Coronary artery (tissue), 2 donors: ENCODE results near the gene IMMP2L.
"Not testable (repeated sequence)": the region's sequence is repeated elsewhere in the genome, so short reads cannot be mapped to it uniquely, and the experiment has no call there.

ENCODE experiments used
- DNase-seq: peaks from one replicate; pipeline ENCODE4 v3.0.0-alpha.2; 2017; ENCODE audit warnings: low spot score
- H3K27ac ChIP-seq, 2 donors: fragments of 200-600 bp; sonication (generic); one replicate each; pipeline ENCODE4 v1.5.1; 2016 to 2019
- H3K4me3 ChIP-seq: fragments of 200-600 bp; sonication (generic); 2 replicates; pipeline ENCODE4 v1.5.1; 2016; ENCODE audit warnings: mild to moderate bottlenecking, moderate library complexity
- TF ChIP-seq, protein P1 (sequence below): fragments of 200-600 bp; sonication (generic); IDR thresholded peaks from one replicate; pipeline ENCODE4 v1.5.1; 2019; ENCODE audit warnings: antibody characterized with exemption

The IMMP2L gene

DNA sequence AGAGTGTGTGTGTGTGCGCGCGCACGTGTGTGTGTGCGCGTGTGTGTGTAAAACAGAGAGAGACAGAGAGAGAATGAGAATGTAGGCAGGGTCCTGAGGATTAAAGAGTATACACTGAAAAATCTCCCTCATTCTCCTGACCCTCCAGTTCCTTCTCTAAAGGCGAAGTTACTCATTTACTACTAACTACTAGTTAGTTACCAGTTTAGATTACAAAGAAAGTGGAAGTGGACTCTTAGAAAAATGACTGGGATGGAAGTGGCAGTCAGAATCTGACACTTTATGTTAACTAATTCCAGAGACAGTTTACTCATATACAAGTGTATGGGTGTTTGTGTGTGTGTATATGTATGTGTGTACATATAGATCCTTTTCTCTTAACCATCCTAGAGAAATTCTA is 617.8 kb downstream of the IMMP2L start:
- TF ChIP-seq, protein P1, sequence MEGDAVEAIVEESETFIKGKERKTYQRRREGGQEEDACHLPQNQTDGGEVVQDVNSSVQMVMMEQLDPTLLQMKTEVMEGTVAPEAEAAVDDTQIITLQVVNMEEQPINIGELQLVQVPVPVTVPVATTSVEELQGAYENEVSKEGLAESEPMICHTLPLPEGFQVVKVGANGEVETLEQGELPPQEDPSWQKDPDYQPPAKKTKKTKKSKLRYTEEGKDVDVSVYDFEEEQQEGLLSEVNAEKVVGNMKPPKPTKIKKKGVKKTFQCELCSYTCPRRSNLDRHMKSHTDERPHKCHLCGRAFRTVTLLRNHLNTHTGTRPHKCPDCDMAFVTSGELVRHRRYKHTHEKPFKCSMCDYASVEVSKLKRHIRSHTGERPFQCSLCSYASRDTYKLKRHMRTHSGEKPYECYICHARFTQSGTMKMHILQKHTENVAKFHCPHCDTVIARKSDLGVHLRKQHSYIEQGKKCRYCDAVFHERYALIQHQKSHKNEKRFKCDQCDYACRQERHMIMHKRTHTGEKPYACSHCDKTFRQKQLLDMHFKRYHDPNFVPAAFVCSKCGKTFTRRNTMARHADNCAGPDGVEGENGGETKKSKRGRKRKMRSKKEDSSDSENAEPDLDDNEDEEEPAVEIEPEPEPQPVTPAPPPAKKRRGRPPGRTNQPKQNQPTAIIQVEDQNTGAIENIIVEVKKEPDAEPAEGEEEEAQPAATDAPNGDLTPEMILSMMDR, result no peak

DNA sequence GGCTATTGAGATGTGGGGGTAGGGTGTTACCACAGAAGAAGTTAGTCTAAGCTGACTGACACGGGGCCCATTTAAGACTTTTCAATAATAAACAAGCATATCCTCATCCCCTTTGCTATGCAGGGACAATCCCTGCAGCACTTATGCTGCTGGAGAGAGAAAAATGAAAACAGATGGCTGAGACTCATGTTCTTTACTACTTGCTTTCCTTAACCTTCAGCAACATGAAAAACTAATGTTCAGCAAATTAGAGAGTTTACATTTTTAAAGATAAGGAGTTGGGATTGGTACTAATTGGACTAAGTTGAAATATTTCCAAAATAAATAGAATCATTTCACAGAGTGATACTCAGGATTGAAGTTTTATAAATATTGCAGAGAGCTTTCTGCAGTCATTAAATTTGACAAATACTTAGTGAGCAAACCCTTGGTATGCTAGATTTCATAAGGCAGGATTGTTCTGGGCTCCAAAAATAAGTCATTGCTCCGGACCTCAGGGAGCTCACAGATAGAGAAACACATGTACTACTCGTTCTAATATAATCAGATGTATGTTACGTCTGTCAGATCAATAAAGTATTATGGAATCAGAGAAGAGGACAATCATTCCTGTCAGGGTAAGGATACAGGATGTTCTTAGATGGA is 618.5 kb downstream of the IMMP2L start:
- no peak overlapping the region for H3K4me3 ChIP-seq
- H3K27ac ChIP-seq, result no peak overlapping the region
- DNase-seq, result no peak
- TF ChIP-seq, protein P1, result no peak

More for the DNA sequence above, 617.8 kb downstream of the IMMP2L start:
- DNase-seq, result no peak
- no peak overlapping the region for H3K27ac ChIP-seq
- no peak overlapping the region for H3K4me3 ChIP-seq

DNA sequence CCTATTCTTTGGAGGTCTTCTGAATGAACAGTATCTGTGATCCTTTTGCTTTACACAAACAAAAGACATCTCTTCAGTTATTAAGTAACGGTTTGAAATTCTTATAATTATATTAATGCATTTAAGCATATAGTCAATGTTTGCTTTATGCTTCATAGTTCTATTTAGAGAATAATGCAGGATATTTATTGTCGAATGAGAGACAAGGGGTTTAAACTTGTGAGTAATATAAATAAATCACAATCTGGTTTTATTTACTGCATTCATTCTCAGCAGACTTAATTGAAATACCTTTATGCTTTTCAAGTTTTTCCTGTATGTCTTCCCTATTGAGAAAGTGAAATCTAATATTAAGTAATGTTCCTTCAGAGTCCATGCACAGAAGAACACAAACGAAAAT is 620.9 kb downstream of the IMMP2L start:
- no peak overlapping the region for H3K27ac ChIP-seq
- TF ChIP-seq, protein P1, result no peak
- no peak for DNase-seq
- no peak overlapping the region for H3K4me3 ChIP-seq

DNA sequence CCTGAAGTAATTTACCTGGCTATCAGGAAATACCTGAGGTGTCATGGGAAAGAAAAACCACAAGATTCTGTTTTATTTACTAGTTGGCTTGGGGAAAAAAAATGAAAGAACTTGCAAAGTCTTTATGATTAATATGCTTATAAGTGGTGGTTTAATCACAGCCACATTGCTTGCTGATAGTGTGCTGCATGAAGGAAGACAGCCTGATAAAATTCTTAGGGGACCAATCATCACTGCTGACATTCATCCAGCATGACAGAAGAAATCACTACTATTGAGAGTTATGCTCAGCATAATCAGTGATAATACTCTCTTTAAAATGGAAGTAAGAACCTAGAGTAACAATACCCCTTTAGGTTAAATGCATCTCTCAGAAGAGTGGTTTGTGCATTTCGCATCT is 621.5 kb downstream of the IMMP2L start:
- no peak overlapping the region for H3K4me3 ChIP-seq
- TF ChIP-seq, protein P1, result no peak
- no peak overlapping the region for H3K27ac ChIP-seq
- DNase-seq, result no peak

DNA sequence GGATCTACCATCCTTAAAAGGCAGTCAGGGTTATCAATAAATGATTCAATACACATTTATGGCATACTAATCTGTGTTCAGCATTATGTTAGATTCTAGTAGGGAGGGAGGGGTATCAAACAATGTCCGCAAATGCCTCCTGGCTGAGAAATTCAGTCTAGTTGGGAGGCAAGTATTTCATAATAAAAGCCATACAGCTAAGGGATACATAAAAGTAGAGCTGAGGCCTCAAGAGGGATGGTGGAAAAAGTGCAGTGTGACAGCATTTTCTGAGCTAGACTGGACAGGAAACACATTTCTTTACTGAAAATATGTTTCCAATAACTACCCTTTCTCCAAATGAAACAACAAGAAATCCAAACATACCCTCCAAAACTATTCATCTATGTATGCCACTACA is 624.1 kb downstream of the IMMP2L start:
- Histone ChIP-seq H3K27ac (no peak overlapping the region), H3K4me3 (no peak overlapping the region)
- no peak for DNase-seq
- TF ChIP-seq, protein P1, result no peak

DNA sequence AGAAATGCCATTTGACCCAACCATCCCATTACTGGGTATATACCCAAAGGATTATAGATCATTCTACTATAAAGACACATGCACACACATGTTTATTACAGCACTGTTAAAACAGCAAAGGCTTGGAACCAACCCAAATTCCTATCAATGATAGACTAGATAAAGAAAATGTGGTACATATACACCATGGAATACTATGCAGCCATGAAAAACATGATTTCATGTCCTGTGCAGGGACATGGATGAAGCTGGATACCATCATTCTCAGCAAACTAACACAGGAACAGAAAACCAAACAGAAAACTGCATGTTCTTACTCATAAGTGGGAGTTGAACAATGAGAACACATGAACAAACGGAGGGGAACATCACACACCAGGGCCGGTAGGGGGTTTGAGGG is 625.6 kb downstream of the IMMP2L start:
- H3K27ac ChIP-seq, H3K4me3 ChIP-seq, DNase-seq: not testable (repeated sequence)

DNA sequence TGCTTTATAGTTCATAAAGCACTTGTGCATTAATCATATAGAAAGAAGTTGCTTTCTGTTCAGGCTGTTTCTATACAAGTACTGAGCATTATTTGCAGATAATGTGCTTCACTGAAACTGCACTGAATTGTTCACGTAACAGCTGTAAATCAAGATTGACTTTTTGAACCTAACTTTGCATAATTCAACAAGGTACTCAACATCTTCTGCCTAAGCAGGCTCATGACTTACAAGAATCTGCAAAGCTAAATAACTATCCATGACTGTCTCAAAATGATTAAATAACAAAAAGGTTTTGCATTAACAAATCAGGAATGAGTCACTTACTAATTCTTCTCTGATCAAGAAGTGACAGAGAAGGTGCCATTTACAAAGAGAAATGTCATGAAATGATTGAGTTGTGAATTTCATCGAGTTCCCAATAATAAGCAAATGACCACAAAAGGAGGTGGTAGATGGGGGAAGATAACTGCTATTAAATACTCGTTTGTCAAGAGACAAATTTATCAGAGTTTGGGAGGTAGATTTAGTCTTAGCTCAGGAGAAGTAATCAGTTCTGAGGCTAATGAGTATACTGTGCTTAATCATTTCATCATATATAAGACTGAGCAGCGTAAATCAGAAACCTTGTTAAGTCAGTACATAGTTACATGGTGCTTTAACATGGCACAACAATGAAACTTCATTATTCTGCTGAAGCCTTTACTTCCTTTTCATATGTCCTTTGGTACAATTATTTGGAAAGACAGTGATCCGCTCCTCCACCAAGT is 632.6 kb downstream of the IMMP2L start:
- TF ChIP-seq, protein P1, result no peak
- no peak overlapping the region for H3K4me3 ChIP-seq
- no peak for DNase-seq
- no peak overlapping the region for H3K27ac ChIP-seq
